Gastrocnemius medialis (tissue), 4 donors: ENCODE data around the gene ZNF135. TPM values are rescaled to one million over a fixed set of nuclear protein-coding genes. Genes with fewer than 3 reads are reported as not detected.

Experiments used
- ATAC-seq, 2 donors: fragments of 150-250 bp; one replicate each; pipeline ENCODE4 v1.9.1; 2016
- DNase-seq, 2 donors: peaks; one replicate each; pipeline ENCODE4 v3.0.0-alpha.2; 2019
- H3K27ac ChIP-seq, 4 donors: fragments of 200-600 bp; sonication (generic); 1 replicate in 1 of 4; 2 replicates in 3 of 4; pipeline ENCODE4 v1.5.1; 2016 to 2018; ENCODE audit warnings: mild to moderate bottlenecking in 2 of 4, moderate library complexity in 1 of 4
- H3K27me3 ChIP-seq, 3 donors: fragments of 200-600 bp; sonication (generic) in 2 of 3; 1 replicate in 1 of 3; 2 replicates in 2 of 3; pipeline versions ENCODE4 v1.5.1 to v1.6.0; 2016 to 2019; ENCODE audit warnings: mild to moderate bottlenecking in 1 of 3, moderate library complexity in 1 of 3
- H3K36me3 ChIP-seq, 2 donors: fragments of 200-600 bp; sonication (generic) in 1 of 2; one replicate each; pipeline ENCODE4 v1.5.1; 2017 to 2018
- H3K4me1 ChIP-seq, 2 donors: fragments of 200-600 bp; sonication (generic) in 1 of 2; one replicate each; pipeline ENCODE4 v1.5.1; 2016 to 2017; ENCODE audit warnings: mild to moderate bottlenecking in 2 of 2
- H3K4me3 ChIP-seq, 4 donors: fragments of 200-600 bp; sonication (generic) in 3 of 4; 1 replicate in 1 of 4; 2 replicates in 3 of 4; pipeline ENCODE4 v1.5.1; 2016 to 2019; ENCODE audit warnings: mild to moderate bottlenecking in 2 of 4
- H3K9me3 ChIP-seq, 3 donors: fragments of 200-600 bp; sonication (generic) in 2 of 3; 1 replicate in 1 of 3; 2 replicates in 2 of 3; pipeline ENCODE4 v1.5.1; 2016 to 2019
- CTCF ChIP-seq, 5 experiments: fragments of 450-650 bp in 3 of 5; fragments of 200-600 bp in 2 of 5; sonication (generic) in 2 of 5; IDR thresholded peaks in 4 of 5; conservative IDR thresholded peaks in 1 of 5; 1 replicate in 4 of 5; 2 replicates in 1 of 5; pipeline ENCODE4 v1.5.1; 2016 to 2019; ENCODE audit warnings: antibody characterized with exemption in 5 of 5, mild to moderate bottlenecking in 3 of 5, moderate library complexity in 3 of 5
- POLR2A ChIP-seq, 2 donors: fragments of 450-650 bp; IDR thresholded peaks; one replicate each; pipeline ENCODE4 v1.6.1; 2017; ENCODE audit warnings: antibody characterized with exemption in 2 of 2, mild to moderate bottlenecking in 2 of 2, moderate library complexity in 2 of 2
- in situ Hi-C, 4 donors: fragments of 200-750 bp; cut with MboI; loops; one replicate each; pipeline versions ENCODE4 v1.15.0 to v1.8.0; 2017; ENCODE audit warnings: low sequenced_read_pairs in 4 of 4
- intact Hi-C: fragments of 100-400 bp; cut with DNase I; formaldehyde crosslinking; loops from one replicate; pipeline ENCODE4 v1.15.1; 2023; ENCODE audit warnings: low total_unique reads
- total RNA-seq, 4 donors: library from RNA; depleted of rRNA; stranded (reverse); fragments of >200 nt; gene quantifications; one replicate each; pipeline versions ENCODE4 v1.1.0 to v1.2.3, GENCODE V29; 2016

Gene ZNF135
- total RNA-seq, 4 donors from 2014 or later: 0.36 to 0.73 (median 0.53) TPM

- Histone ChIP-seq H3K4me1 (no peaks in the 10 kb centered on the region), H3K9me3 (peaks cover 0 to 3% (median 1%) of the 10 kb centered on the region in 3 donors), H3K27ac (no peak overlapping the region), H3K36me3 (no peaks in the 10 kb centered on the region), H3K27me3 (peaks cover 0 to 32% (median 0%) of the 10 kb centered on the region in 3 donors), H3K4me3 (no peak overlapping the region)
- DNase-seq (no peak), ATAC-seq (no peak)
- intact Hi-C loops (no loop called here), in situ Hi-C loops (no loop called here)
- TF ChIP-seq CTCF (IDR thresholded peaks at IDR 0.05 in 4 of 5, conservative IDR thresholded peaks at IDR 0.05 in 1 of 5): no peak
- no peak for TF ChIP-seq POLR2A (IDR thresholded peaks at IDR 0.05)
Observed at GRCh38 chr19:58014141-58014540, 44.9 kb upstream of the ZNF135 start.

DNA sequence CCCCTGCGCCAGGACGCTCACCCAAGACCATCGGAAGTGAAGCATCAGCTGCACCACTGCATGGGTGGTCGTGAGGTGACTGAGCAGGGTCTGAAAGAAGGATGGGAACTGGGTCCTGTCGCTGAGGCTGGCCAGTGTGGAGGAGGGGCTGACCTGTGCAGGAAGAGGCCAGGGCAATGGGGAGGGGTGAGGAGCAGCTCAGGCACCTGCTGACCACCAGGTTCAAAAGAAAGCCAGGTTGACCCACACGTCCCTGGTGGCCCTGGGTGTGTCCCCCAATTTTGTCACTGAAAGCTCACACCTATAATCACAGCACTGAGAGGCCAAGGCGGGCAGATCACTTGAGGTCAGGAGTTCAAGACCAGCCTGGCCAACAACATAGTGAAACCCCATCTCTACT, 39.0 kb upstream of the ZNF135 start:
- TF ChIP-seq POLR2A (IDR thresholded peaks at IDR 0.05): no peak
- TF ChIP-seq CTCF (IDR thresholded peaks at IDR 0.05 in 4 of 5, conservative IDR thresholded peaks at IDR 0.05 in 1 of 5): no peak
- Histone ChIP-seq H3K4me1 (no peaks in the 10 kb centered on the region), H3K9me3 (no peaks in the 10 kb centered on the region), H3K36me3 (no peaks in the 10 kb centered on the region), H3K4me3 (no peak overlapping the region), H3K27me3 (no peaks in the 10 kb centered on the region), H3K27ac (no peak overlapping the region)
- intact Hi-C loops: no loop called here
- DNase-seq: no peak
- no peak for ATAC-seq
- in situ Hi-C loops: no loop called here

GRCh38 chr19:58021541-58022282, 37.4 kb upstream of the ZNF135 start:
- DNase-seq (no peak), ATAC-seq (no peak)
- H3K9me3 ChIP-seq: no peaks in the 10 kb centered on the region
- intact Hi-C loops: loop anchor here (1.0 kb wide), 1 partner anchor 134 kb away; no protein-coding TSS in a partner anchor
- H3K36me3 ChIP-seq: no peaks in the 10 kb centered on the region
- no peak for TF ChIP-seq POLR2A (IDR thresholded peaks at IDR 0.05)
- peak in 4 of 5 experiments; percentile 34 to 56 (median 46) for TF ChIP-seq CTCF (IDR thresholded peaks at IDR 0.05 in 4 of 5, conservative IDR thresholded peaks at IDR 0.05 in 1 of 5)
- no peak overlapping the region for H3K27ac ChIP-seq
- H3K4me3 ChIP-seq: no peak overlapping the region
- in situ Hi-C loops: no loop called here
- no peaks in the 10 kb centered on the region for H3K4me1 ChIP-seq
- H3K27me3 ChIP-seq: no peaks in the 10 kb centered on the region

- Histone ChIP-seq H3K27me3 (no peaks in the 10 kb centered on the region), H3K27ac (no peak overlapping the region), H3K36me3 (no peaks in the 10 kb centered on the region), H3K4me3 (no peak overlapping the region), H3K9me3 (no peaks in the 10 kb centered on the region), H3K4me1 (no peaks in the 10 kb centered on the region)
- DNase-seq: no peak
- no peak for ATAC-seq
- TF ChIP-seq POLR2A (IDR thresholded peaks at IDR 0.05) (no peak), CTCF (IDR thresholded peaks at IDR 0.05 in 4 of 5, conservative IDR thresholded peaks at IDR 0.05 in 1 of 5) (no peak)
- intact Hi-C loops: loop anchor here (1.0 kb wide), 1 partner anchor 133 kb away; no protein-coding TSS in a partner anchor
- in situ Hi-C loops: no loop called here
Observed at GRCh38 chr19:58022283-58022660, 36.8 kb upstream of the ZNF135 start.
